GM21447 (cell line): ENCODE results near the gene DSE.

Source experiments
- ATAC-seq: cut with Tn5 transposase; IDR thresholded peaks from one replicate; pipeline ENCODE4 v1.9.1; 2021; ENCODE audit not compliant: unreplicated experiment

Gene DSE

GRCh38 chr6:116386581-116387299, 16.0 kb downstream of the DSE start:
- ATAC-seq = peak; percentile 44

- ATAC-seq = peak; percentile 67
Measured at GRCh38 chr6:116387374-116387773, 16.6 kb downstream of the DSE start.

GRCh38 chr6:116388924-116389323, 18.2 kb downstream of the DSE start:
- ATAC-seq = no peak

GRCh38 chr6:116389357-116389756, 18.6 kb downstream of the DSE start:
- ATAC-seq = no peak

GRCh38 chr6:116390581-116390980, 19.8 kb downstream of the DSE start:
- ATAC-seq = peak; percentile 39

- peak; percentile 31 for ATAC-seq
Measured at GRCh38 chr6:116392132-116393013, 21.6 kb downstream of the DSE start.

- ATAC-seq = peak; percentile 44
Measured at GRCh38 chr6:116393430-116393829, 22.7 kb downstream of the DSE start.

GRCh38 chr6:116395647-116396046, 24.9 kb downstream of the DSE start:
- ATAC-seq = no peak

- no peak for ATAC-seq
Measured at GRCh38 chr6:116396441-116396840, 25.7 kb downstream of the DSE start.

- no peak for ATAC-seq
Measured at GRCh38 chr6:116397914-116398313, 27.2 kb downstream of the DSE start.

GRCh38 chr6:116398316-116399010, 27.7 kb downstream of the DSE start:
- ATAC-seq = no peak

- ATAC-seq = no peak
Measured at GRCh38 chr6:116399287-116399686, 28.5 kb downstream of the DSE start.

GRCh38 chr6:116400328-116400727, 29.6 kb downstream of the DSE start:
- ATAC-seq = no peak

GRCh38 chr6:116402108-116402937, 31.6 kb downstream of the DSE start:
- no peak for ATAC-seq

- ATAC-seq = no peak
Measured at GRCh38 chr6:116403205-116403604, 32.5 kb downstream of the DSE start.

- ATAC-seq = no peak
Measured at GRCh38 chr6:116404696-116405095, 33.9 kb downstream of the DSE start.

- ATAC-seq = peak; percentile 71
Measured at GRCh38 chr6:116405138-116405537, 34.4 kb downstream of the DSE start.

GRCh38 chr6:116405652-116406356, 35.1 kb downstream of the DSE start:
- ATAC-seq = no peak

- no peak for ATAC-seq
Measured at GRCh38 chr6:116406678-116407345, 36.1 kb downstream of the DSE start.

- ATAC-seq = peak; percentile 39
Measured at GRCh38 chr6:116408491-116408890, 37.7 kb downstream of the DSE start.
